VCaP (cell line): ENCODE measurements around the gene HOXB2.

Experiments used
- H3K27ac ChIP-seq: fragments of 450-650 bp; 2 replicates; pipeline ENCODE4 v1.5.1; 2017
- CTCF ChIP-seq: fragments of 450-650 bp; conservative IDR thresholded peaks from 2 replicates; pipeline ENCODE4 v1.5.1; 2017; ENCODE audit warnings: mild to moderate bottlenecking, moderate library complexity

The HOXB2 gene

GRCh38 chr17:48548523-48549280 is 3.8 kb upstream of the HOXB2 start:
- no peak overlapping the region for H3K27ac ChIP-seq
- TF ChIP-seq CTCF, result no peak

- TF ChIP-seq CTCF, result no peak
- H3K27ac ChIP-seq, result peak overlapping the region; percentile 66
These were observed 3.1 kb upstream of the HOXB2 start for GRCh38 chr17:48547808-48548522.

- no peak for TF ChIP-seq CTCF
- peak overlapping the region; percentile 66 for H3K27ac ChIP-seq
These were observed 2.3 kb upstream of the HOXB2 start for GRCh38 chr17:48546924-48547807.

GRCh38 chr17:48546137-48546923 is 1.4 kb upstream of the HOXB2 start:
- TF ChIP-seq CTCF, result no peak
- peak overlapping the region; percentile 66 for H3K27ac ChIP-seq

GRCh38 chr17:48545539-48545938 is 630 bp upstream of the HOXB2 start:
- TF ChIP-seq CTCF, result no peak
- H3K27ac ChIP-seq, result no peak overlapping the region

GRCh38 chr17:48544349-48545021 is 424 bp downstream of the HOXB2 start:
- H3K27ac ChIP-seq, result no peak overlapping the region
- no peak for TF ChIP-seq CTCF
